HepG2 (cell line): ENCODE measurements around the gene HSPB8. TPM values are rescaled to one million over a fixed set of nuclear protein-coding genes. Genes with fewer than 3 reads are reported as not detected.

Experiments
- ATAC-seq: fragments of 200-7000 bp; cut with Tn5 transposase; 3 replicates; pipeline ENCODE4 v1.9.1; 2020; ENCODE audit warnings: mild to moderate bottlenecking, moderate library complexity
- BruUV-seq: library from RNA; stranded (reverse); fragments of 400-500 nt; replicated peaks from 2 replicates; lab custom pipeline; 2021; lab: Mats Ljungman, UMichigan
- CTCF ChIA-PET: fragments of 300-600 bp; formaldehyde crosslinking; extraction: SDS; loops from one replicate; lab custom pipeline; 2021; ENCODE audit warnings: low total read pairs, inconsistent platforms, low intra/inter-chr PET ratio; lab: Yijun Ruan, JAX
- POLR2A ChIA-PET: fragments of 350-600 bp; sonication (Branson Sonifier 250); formaldehyde crosslinking; loops from one replicate; lab custom pipeline; 2020; ENCODE audit warnings: antibody characterized with exemption, inconsistent platforms; lab: Yijun Ruan, JAX
- DNase-seq: peaks from one replicate; pipeline ENCODE4 v3.0.0-alpha.2; 2015; ENCODE audit warnings: low spot score
- FAIRE-seq: peaks from 3 replicates; lab custom pipeline; 2011; peaks lifted over from hg19 to GRCh38; lab: Jason Lieb, UNC
- H2AFZ ChIP-seq: one replicate; pipeline ENCODE4 v1.6.1; 2011; ENCODE audit warnings: low read length, inconsistent platforms
- H3K27ac ChIP-seq: fragments of 300-600 bp; 3 replicates; pipeline ENCODE4 v1.8.0; 2011; ENCODE audit warnings: mixed run types, mild to moderate bottlenecking, mixed read lengths, low read length, inconsistent platforms; ENCODE audit not compliant: insufficient read depth; ENCODE audit errors: extremely low read length
- H3K27me3 ChIP-seq, 2 experiments: fragments of 200-600 bp in 1 of 2; 2 replicates in 1 of 2; 3 replicates in 1 of 2; pipeline versions ENCODE4 v1.6.0 to v1.8.0; 2011; ENCODE audit warnings: low read length in 2 of 2, mild to moderate bottlenecking in 2 of 2, moderate library complexity in 2 of 2, inconsistent platforms in 1 of 2; ENCODE audit not compliant: insufficient read depth in 2 of 2, control insufficient read depth in 1 of 2
- H3K36me3 ChIP-seq, 2 experiments: fragments of 200-600 bp in 1 of 2; replicated peaks in 1 of 2; 2 replicates in 1 of 2; 3 replicates in 1 of 2; pipeline versions ENCODE4 v1.5.1 to v1.8.0; 2011; ENCODE audit warnings: low read length in 2 of 2, inconsistent platforms in 1 of 2; ENCODE audit not compliant: insufficient read depth in 2 of 2, control insufficient read depth in 1 of 2
- H3K4me1 ChIP-seq: 2 replicates; pipeline ENCODE4 v1.5.1; 2012; ENCODE audit warnings: low read length, inconsistent platforms; ENCODE audit not compliant: insufficient read depth
- H3K4me2 ChIP-seq: 2 replicates; pipeline ENCODE4 v1.6.0; 2011; ENCODE audit warnings: low read depth, low read length, inconsistent platforms
- H3K4me3 ChIP-seq, 3 experiments: fragments of 200-600 bp in 1 of 3; sonication (generic), shearing (Covaris generic) in 1 of 3; replicated peaks in 1 of 3; 2 replicates each; pipeline ENCODE4 v1.5.1; 2011 to 2016; ENCODE audit warnings: low read length in 3 of 3, inconsistent platforms in 2 of 3, low read depth in 2 of 3, mild to moderate bottlenecking in 2 of 3, control low read depth in 1 of 3, mixed read lengths in 1 of 3; ENCODE audit not compliant: insufficient read depth in 1 of 3
- H3K79me2 ChIP-seq: one replicate; pipeline ENCODE4 v1.6.1; 2011; ENCODE audit warnings: low read length, inconsistent platforms; ENCODE audit not compliant: insufficient read depth
- H3K9ac ChIP-seq: 2 replicates; pipeline ENCODE4 v1.6.0; 2011; ENCODE audit warnings: mild to moderate bottlenecking, low read depth, low read length, inconsistent platforms; ENCODE audit not compliant: insufficient read depth
- H3K9me3 ChIP-seq: 2 replicates; pipeline ENCODE4 v1.5.1; 2012; ENCODE audit warnings: mild to moderate bottlenecking, low read length
- H4K20me1 ChIP-seq: 2 replicates; pipeline ENCODE4 v1.6.0; 2011; ENCODE audit warnings: inconsistent platforms, mild to moderate bottlenecking, low read length, moderate library complexity; ENCODE audit not compliant: insufficient read depth
- AGO1 ChIP-seq: fragments of 200-400 bp; formaldehyde crosslinking; IDR thresholded peaks from 2 replicates; pipeline ENCODE4 v1.6.1; 2017; ENCODE audit warnings: mild to moderate bottlenecking, low read depth, low read length, moderate library complexity; ENCODE audit not compliant: poor library complexity, severe bottlenecking
- AGO2 ChIP-seq: fragments of 200-400 bp; formaldehyde crosslinking; optimal IDR thresholded peaks from 2 replicates; pipeline ENCODE3; 2017; ENCODE audit warnings: mild to moderate bottlenecking, low read depth, low read length, moderate library complexity
- HMG20A ChIP-seq: IDR thresholded peaks from 2 replicates; pipeline ENCODE4 v1.6.1; 2016; ENCODE audit warnings: borderline replicate concordance
- KDM2A ChIP-seq: sonication (generic); formaldehyde crosslinking; IDR thresholded peaks from 2 replicates; pipeline ENCODE4 v1.4.0; 2020; ENCODE audit warnings: low read depth, missing genetic modification reagents, borderline replicate concordance
- KLF15 ChIP-seq: sonication (generic); formaldehyde crosslinking; IDR thresholded peaks from 2 replicates; pipeline ENCODE4 v1.8.1; 2023; ENCODE audit warnings: borderline replicate concordance, mild to moderate bottlenecking, inconsistent platforms, missing genetic modification reagents, mixed read lengths
- NBN ChIP-seq: fragments of 450-650 bp; conservative IDR thresholded peaks from 2 replicates; pipeline ENCODE4 v1.6.1; 2017
- NFYC ChIP-seq: IDR thresholded peaks from 2 replicates; pipeline ENCODE4 v1.6.1; 2016; ENCODE audit warnings: missing genetic modification reagents, missing compliant biosample characterization
- SKI ChIP-seq: fragments of 450-650 bp; IDR thresholded peaks from one replicate; pipeline ENCODE4 v1.6.1; 2018; ENCODE audit warnings: mild to moderate bottlenecking; ENCODE audit not compliant: partially characterized antibody
- SOX6 ChIP-seq, 2 experiments: fragments of 450-650 bp in 1 of 2; sonication (generic) in 1 of 2; formaldehyde crosslinking in 1 of 2; IDR thresholded peaks; 2 replicates each; pipeline versions ENCODE4 v1.4.0 to v1.6.1; 2017 to 2020; ENCODE audit warnings: antibody characterized with exemption in 1 of 2, mild to moderate bottlenecking in 1 of 2, missing genetic modification reagents in 1 of 2
- TARDBP ChIP-seq: sonication (generic); formaldehyde crosslinking; IDR thresholded peaks from 2 replicates; pipeline ENCODE4 v1.8.0; 2022; ENCODE audit warnings: mild to moderate bottlenecking, missing genetic modification reagents
- ZNF367 ChIP-seq: sonication (generic); formaldehyde crosslinking; IDR thresholded peaks from 2 replicates; pipeline ENCODE4 v1.4.0; 2020; ENCODE audit warnings: missing genetic modification reagents, borderline replicate concordance
- ZNF75D ChIP-seq: sonication (generic); formaldehyde crosslinking; IDR thresholded peaks from 2 replicates; pipeline ENCODE4 v1.8.1; 2023; ENCODE audit warnings: missing genetic modification reagents, mild to moderate bottlenecking, borderline replicate concordance
- WGBS: methylation state at CpG from one replicate; pipeline ENCODE4 v1.1.6; 2017; ENCODE audit warnings: low lambda C conversion rate; 5-methylcytosine and 5-hydroxymethylcytosine counted together
- in situ Hi-C: cut with HindIII; loops from 2 replicates; pipeline ENCODE4 v1.10.0; 2017; ENCODE audit warnings: low pct_unique_long_range_greater_than_20kb; ENCODE audit not compliant: extremely low pct_ligation_motif_present
- intact Hi-C: fragments of 100-400 bp; cut with micrococcal nuclease; formaldehyde crosslinking; loops from one replicate; pipeline ENCODE4 v1.10.0; 2022; ENCODE audit not compliant: unreplicated experiment
- polyA plus RNA-seq, 8 experiments: library from polyadenylated mRNA; depleted of rRNA in 3 of 8; stranded (reverse) in 7 of 8; unstranded in 1 of 8; fragments of >200 nt; fragmentation: Illumina TruSeq in 4 of 8; extraction: Trizol in 4 of 8; gene quantifications; 2 replicates each; pipeline versions ENCODE4 v1.2.1 to v1.2.3, GENCODE V29; 2011 to 2016; ENCODE audit warnings: low read depth in 4 of 8, missing spikeins in 1 of 8, mixed read lengths in 1 of 8; ENCODE audit not compliant: insufficient read depth in 1 of 8
- total RNA-seq, 5 experiments: library from RNA; depleted of rRNA; stranded (reverse); fragments of >200 nt; fragmentation: Illumina TruSeq; extraction: Trizol; gene quantifications; 2 replicates each; pipeline ENCODE4 v1.2.3, GENCODE V29; 2016; ENCODE audit warnings: low read depth in 1 of 5
- TF ChIP-seq, protein P1 (sequence below): sonication (generic); formaldehyde crosslinking; IDR thresholded peaks from 2 replicates; pipeline ENCODE4 v1.5.1; 2020; ENCODE audit warnings: missing genetic modification reagents, mild to moderate bottlenecking, borderline replicate concordance
- TF ChIP-seq, protein P2 (sequence below): sonication (generic); formaldehyde crosslinking; IDR thresholded peaks from 2 replicates; pipeline ENCODE4 v1.5.0; 2020; ENCODE audit warnings: mild to moderate bottlenecking, missing genetic modification reagents
- TF ChIP-seq, protein P3 (sequence below): sonication (generic); formaldehyde crosslinking; IDR thresholded peaks from 2 replicates; pipeline ENCODE4 v1.5.1; 2020; ENCODE audit warnings: missing genetic modification reagents, mild to moderate bottlenecking, borderline replicate concordance
- TF ChIP-seq, protein P4 (sequence below): sonication (generic); formaldehyde crosslinking; IDR thresholded peaks from 2 replicates; pipeline ENCODE4 v1.4.0; 2020; ENCODE audit warnings: missing genetic modification reagents, borderline replicate concordance

Gene HSPB8
- total and polyA plus RNA-seq, 2 of the 13 experiments (the other 11 are each of a cell fraction or from before 2014, with no cell fraction given), result 0.49 to 0.54 TPM

DNA sequence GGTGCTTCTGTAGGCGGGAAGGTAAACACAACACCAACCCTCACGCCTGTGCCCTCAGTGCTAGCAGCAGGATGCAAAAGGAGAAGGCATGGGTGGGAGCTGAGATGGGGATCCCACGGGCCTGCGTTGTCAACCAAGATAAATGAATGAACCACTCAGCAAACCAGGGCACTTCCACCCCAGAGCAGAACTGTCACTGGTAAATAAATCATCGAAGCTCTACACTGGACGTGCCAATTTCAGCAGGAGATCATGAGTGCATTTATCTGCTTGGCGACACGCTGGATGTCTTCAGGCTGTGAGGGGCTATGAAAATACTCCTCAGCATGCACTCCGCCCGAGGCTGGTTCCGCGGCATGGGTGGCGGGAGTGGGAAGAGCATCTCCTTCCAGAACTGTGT lies 33.2 kb downstream of the HSPB8 start (continued):
- TF ChIP-seq, protein P1, sequence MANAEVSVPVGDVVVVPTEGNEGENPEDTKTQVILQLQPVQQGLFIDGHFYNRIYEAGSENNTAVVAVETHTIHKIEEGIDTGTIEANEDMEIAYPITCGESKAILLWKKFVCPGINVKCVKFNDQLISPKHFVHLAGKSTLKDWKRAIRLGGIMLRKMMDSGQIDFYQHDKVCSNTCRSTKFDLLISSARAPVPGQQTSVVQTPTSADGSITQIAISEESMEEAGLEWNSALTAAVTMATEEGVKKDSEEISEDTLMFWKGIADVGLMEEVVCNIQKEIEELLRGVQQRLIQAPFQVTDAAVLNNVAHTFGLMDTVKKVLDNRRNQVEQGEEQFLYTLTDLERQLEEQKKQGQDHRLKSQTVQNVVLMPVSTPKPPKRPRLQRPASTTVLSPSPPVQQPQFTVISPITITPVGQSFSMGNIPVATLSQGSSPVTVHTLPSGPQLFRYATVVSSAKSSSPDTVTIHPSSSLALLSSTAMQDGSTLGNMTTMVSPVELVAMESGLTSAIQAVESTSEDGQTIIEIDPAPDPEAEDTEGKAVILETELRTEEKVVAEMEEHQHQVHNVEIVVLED (CRISPR knock-in tag), result no peak
- TF ChIP-seq ZNF367 (no peak), TARDBP (no peak), AGO1 (no peak), KLF15 (CRISPR knock-in tag) (no peak)
- TF ChIP-seq, protein P2, sequence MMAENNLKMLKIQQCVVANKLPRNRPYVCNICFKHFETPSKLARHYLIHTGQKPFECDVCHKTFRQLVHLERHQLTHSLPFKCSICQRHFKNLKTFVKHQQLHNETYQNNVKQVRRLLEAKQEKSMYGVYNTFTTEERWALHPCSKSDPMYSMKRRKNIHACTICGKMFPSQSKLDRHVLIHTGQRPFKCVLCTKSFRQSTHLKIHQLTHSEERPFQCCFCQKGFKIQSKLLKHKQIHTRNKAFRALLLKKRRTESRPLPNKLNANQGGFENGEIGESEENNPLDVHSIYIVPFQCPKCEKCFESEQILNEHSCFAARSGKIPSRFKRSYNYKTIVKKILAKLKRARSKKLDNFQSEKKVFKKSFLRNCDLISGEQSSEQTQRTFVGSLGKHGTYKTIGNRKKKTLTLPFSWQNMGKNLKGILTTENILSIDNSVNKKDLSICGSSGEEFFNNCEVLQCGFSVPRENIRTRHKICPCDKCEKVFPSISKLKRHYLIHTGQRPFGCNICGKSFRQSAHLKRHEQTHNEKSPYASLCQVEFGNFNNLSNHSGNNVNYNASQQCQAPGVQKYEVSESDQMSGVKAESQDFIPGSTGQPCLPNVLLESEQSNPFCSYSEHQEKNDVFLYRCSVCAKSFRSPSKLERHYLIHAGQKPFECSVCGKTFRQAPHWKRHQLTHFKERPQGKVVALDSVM (CRISPR knock-in tag), result no peak

DNA sequence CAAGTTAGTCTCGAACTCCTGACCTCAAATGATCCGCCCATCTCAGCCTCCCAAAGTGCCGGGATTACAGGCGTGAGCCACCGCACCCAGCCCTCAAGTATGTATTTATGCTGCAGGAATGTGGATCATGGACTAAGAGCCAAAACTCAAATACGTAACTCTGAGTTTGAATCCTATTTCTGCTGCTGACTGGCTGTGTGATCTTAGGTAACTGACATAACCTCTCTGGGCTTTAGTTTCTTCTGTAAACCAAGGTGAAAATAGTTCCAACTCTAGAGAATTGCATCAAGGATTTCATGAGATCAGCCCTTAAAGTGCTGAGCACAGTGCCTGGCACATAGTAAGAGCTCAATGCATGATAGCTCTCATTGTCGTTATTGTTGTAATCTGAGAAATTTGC lies 37.4 kb downstream of the HSPB8 start:
- FAIRE-seq, result no peak
- Histone ChIP-seq H3K4me1 (no peaks in the 10 kb centered on the region), H3K36me3 (no peaks in the 10 kb centered on the region), H4K20me1 (no peaks in the 10 kb centered on the region), H3K9ac (no peak overlapping the region), H3K27ac (no peak overlapping the region), H2AFZ (no peak overlapping the region), H3K4me2 (no peak overlapping the region), H3K4me3 (no peak overlapping the region), H3K79me2 (no peaks in the 10 kb centered on the region), H3K27me3 (no peaks in the 10 kb centered on the region; a peak in 2 of 5 replicates), H3K9me3 (no peaks in the 10 kb centered on the region)
- ChIA-PET CTCF (no interaction called here), POLR2A (no interaction called here)
- in situ Hi-C loops, result no loop called here
- ATAC-seq, result no peak
- 42% methylated on average over 7 of the region's 7 CpGs for WGBS
- DNase-seq, result no peak
- BruUV-seq, result no TSS peak
- intact Hi-C loops, result no loop called here
- TF ChIP-seq NFYC (CRISPR knock-in tag), result no peak
- TF ChIP-seq ZNF75D (CRISPR knock-in tag), result no peak
- no peak for TF ChIP-seq AGO2
- TF ChIP-seq SKI, result no peak
- TF ChIP-seq NBN, result no peak
- TF ChIP-seq, protein P3, sequence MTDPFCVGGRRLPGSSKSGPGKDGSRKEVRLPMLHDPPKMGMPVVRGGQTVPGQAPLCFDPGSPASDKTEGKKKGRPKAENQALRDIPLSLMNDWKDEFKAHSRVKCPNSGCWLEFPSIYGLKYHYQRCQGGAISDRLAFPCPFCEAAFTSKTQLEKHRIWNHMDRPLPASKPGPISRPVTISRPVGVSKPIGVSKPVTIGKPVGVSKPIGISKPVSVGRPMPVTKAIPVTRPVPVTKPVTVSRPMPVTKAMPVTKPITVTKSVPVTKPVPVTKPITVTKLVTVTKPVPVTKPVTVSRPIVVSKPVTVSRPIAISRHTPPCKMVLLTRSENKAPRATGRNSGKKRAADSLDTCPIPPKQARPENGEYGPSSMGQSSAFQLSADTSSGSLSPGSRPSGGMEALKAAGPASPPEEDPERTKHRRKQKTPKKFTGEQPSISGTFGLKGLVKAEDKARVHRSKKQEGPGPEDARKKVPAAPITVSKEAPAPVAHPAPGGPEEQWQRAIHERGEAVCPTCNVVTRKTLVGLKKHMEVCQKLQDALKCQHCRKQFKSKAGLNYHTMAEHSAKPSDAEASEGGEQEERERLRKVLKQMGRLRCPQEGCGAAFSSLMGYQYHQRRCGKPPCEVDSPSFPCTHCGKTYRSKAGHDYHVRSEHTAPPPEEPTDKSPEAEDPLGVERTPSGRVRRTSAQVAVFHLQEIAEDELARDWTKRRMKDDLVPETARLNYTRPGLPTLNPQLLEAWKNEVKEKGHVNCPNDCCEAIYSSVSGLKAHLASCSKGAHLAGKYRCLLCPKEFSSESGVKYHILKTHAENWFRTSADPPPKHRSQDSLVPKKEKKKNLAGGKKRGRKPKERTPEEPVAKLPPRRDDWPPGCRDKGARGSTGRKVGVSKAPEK, result no peak
- no peak for TF ChIP-seq SOX6 (IDR thresholded peaks at IDR 0.05)
- no peak for TF ChIP-seq SOX6 (CRISPR knock-in tag; IDR thresholded peaks at IDR 0.05)
- no peak for TF ChIP-seq KDM2A (CRISPR knock-in tag)
- TF ChIP-seq, protein P4, sequence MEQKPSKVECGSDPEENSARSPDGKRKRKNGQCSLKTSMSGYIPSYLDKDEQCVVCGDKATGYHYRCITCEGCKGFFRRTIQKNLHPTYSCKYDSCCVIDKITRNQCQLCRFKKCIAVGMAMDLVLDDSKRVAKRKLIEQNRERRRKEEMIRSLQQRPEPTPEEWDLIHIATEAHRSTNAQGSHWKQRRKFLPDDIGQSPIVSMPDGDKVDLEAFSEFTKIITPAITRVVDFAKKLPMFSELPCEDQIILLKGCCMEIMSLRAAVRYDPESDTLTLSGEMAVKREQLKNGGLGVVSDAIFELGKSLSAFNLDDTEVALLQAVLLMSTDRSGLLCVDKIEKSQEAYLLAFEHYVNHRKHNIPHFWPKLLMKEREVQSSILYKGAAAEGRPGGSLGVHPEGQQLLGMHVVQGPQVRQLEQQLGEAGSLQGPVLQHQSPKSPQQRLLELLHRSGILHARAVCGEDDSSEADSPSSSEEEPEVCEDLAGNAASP (CRISPR knock-in tag), result no peak
- TF ChIP-seq HMG20A (CRISPR knock-in tag), result no peak
